Measurements from ENCODE around the gene FKBP2. TPM values are rescaled to one million over a fixed set of nuclear protein-coding genes. Genes with fewer than 3 reads are reported as not detected.

FKBP2 gene
- total and polyA plus RNA-seq, 2 of the 13 experiments (the other 11 are each of a cell fraction or from before 2014, with no cell fraction given): 30.1 to 53.3 TPM

- TF ChIP-seq ZNF839 (CRISPR knock-in tag; IDR thresholded peaks at IDR 0.05; ENCODE audit: borderline replicate concordance) (no peak), TBX3 (IDR thresholded peaks at IDR 0.05; ENCODE audit: borderline replicate concordance) (no peak), ZFP41 (CRISPR knock-in tag; IDR thresholded peaks at IDR 0.05; ENCODE audit: borderline replicate concordance) (no peak; the same call in 1 of the 2 replicates), KLF11 (CRISPR knock-in tag; IDR thresholded peaks at IDR 0.05) (no peak), MED1 (CRISPR knock-in tag; IDR thresholded peaks at IDR 0.05) (peak; percentile 81), ZNF101 (CRISPR knock-in tag; IDR thresholded peaks at IDR 0.05; ENCODE audit: borderline replicate concordance, low read depth) (no peak), ATF7 (IDR thresholded peaks at IDR 0.05) (no peak), ATF7 (CRISPR knock-in tag; IDR thresholded peaks at IDR 0.05) (no peak), CREB3 (CRISPR knock-in tag; IDR thresholded peaks at IDR 0.05) (no peak), SCMH1 (CRISPR knock-in tag; IDR thresholded peaks at IDR 0.05; ENCODE audit: borderline replicate concordance) (no peak), DNMT1 (CRISPR knock-in tag; IDR thresholded peaks at IDR 0.05) (peak; percentile 80), THAP7 (CRISPR knock-in tag; IDR thresholded peaks at IDR 0.05) (no peak), PLRG1 (conservative IDR thresholded peaks at IDR 0.05) (no peak), ZNF17 (CRISPR knock-in tag; IDR thresholded peaks at IDR 0.05) (no peak), NR0B2 (CRISPR knock-in tag; IDR thresholded peaks at IDR 0.05) (no peak), NFYC (CRISPR knock-in tag; IDR thresholded peaks at IDR 0.05) (peak; percentile 86), ZNF816 (CRISPR knock-in tag; IDR thresholded peaks at IDR 0.05; ENCODE audit: borderline replicate concordance) (peak; percentile 61; the same call in 1 of the 2 replicates), ZNF879 (CRISPR knock-in tag; IDR thresholded peaks at IDR 0.05) (no peak), ARNTL (CRISPR knock-in tag; IDR thresholded peaks at IDR 0.05) (peak; percentile 91), ZNF414 (CRISPR knock-in tag; IDR thresholded peaks at IDR 0.05) (peak; percentile 22; the same call in 1 of the 2 replicates), ZNF75D (CRISPR knock-in tag; IDR thresholded peaks at IDR 0.05; ENCODE audit: borderline replicate concordance) (no peak), AGO2 (optimal IDR thresholded peaks at IDR 0.05; ENCODE audit: low read depth, low read length) (peak; percentile 85)
Measured at GRCh38 chr11:64240435-64241240, at the start of gene FKBP2 (continued).

Measured in HepG2 (cell line).